Measurements from ENCODE around the gene MRPS23. TPM values are rescaled to one million over a fixed set of nuclear protein-coding genes. Genes with fewer than 3 reads are reported as not detected.

Gene MRPS23
- total and polyA plus RNA-seq, 9 of the 15 experiments (the other 6 are each of a cell fraction or from before 2014, with no cell fraction given) = 59.1 to 298 (median 98.8) TPM

DNA sequence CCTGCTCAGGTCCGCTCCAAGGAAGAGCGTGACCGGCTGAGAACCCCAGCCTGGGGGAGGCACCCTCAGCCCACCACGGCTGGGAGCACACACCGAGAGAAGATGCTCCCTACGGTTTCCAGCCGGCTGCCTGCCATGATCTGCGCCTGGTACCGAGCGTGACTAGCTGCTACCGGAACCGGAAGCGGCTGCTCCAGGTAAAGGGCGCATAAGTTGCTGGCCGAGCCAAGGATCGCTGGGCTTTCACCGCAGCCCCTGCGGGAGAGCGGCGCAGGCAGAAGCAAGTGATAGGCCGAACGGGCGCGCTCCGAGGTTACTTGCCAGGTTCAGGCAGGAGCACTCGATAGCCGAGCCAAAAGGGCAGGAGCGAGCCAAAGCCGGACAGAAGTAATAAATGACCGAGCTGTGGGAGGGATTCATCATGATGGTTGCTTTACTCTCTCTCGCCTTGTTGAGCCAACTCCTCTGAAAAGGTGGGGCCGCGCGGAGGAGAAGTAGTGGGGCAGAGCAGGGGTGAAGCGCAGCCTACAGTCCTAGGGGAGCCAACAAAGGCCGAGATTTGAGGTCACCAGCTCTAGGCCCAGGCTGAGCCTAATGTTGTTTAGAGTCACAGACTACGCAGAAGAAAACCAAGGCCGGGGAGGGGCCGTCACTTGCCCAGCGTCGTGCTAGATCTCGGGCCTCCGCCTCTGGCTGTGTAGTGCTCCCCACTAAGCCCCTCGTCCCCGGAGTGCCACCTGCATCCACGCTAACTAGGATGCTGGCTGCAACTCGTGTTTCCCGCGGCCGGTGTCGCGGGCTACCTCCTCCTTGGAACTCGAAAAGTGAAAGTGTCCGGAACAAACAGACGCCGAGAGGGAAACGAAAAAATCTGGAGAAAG, at the start of gene MRPS23 (continued):
- TF ChIP-seq, protein P1, sequence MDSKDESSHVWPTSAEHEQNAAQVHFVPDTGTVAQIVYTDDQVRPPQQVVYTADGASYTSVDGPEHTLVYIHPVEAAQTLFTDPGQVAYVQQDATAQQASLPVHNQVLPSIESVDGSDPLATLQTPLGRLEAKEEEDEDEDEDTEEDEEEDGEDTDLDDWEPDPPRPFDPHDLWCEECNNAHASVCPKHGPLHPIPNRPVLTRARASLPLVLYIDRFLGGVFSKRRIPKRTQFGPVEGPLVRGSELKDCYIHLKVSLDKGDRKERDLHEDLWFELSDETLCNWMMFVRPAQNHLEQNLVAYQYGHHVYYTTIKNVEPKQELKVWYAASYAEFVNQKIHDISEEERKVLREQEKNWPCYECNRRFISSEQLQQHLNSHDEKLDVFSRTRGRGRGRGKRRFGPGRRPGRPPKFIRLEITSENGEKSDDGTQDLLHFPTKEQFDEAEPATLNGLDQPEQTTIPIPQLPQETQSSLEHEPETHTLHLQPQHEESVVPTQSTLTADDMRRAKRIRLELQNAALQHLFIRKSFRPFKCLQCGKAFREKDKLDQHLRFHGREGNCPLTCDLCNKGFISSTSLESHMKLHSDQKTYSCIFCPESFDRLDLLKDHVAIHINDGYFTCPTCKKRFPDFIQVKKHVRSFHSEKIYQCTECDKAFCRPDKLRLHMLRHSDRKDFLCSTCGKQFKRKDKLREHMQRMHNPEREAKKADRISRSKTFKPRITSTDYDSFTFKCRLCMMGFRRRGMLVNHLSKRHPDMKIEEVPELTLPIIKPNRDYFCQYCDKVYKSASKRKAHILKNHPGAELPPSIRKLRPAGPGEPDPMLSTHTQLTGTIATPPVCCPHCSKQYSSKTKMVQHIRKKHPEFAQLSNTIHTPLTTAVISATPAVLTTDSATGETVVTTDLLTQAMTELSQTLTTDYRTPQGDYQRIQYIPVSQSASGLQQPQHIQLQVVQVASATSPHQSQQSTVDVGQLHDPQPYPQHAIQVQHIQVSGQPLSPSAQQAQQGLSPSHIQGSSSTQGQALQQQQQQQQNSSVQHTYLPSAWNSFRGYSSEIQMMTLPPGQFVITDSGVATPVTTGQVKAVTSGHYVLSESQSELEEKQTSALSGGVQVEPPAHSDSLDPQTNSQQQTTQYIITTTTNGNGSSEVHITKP (IDR thresholded peaks at IDR 0.05; ENCODE audit: partially characterized antibody) = peak; percentile 58
- TF ChIP-seq FOXJ2 (tag; IDR thresholded peaks at IDR 0.05) (no peak; the same call in 1 of the 2 replicates), NR2C2 (CRISPR knock-in tag; IDR thresholded peaks at IDR 0.05) (peak; percentile 91), NR2C2 (tag; IDR thresholded peaks at IDR 0.05) (peak; percentile 98), ZNF384 (IDR thresholded peaks at IDR 0.05; ENCODE audit: low read depth, low read length) (peak; percentile 64; the same call in 1 of the 2 replicates), FOXK1 (CRISPR knock-in tag; IDR thresholded peaks at IDR 0.05; ENCODE audit: borderline replicate concordance) (peak; percentile 61; the same call in 1 of the 2 replicates), PHF8 (IDR thresholded peaks at IDR 0.05; ENCODE audit: borderline replicate concordance, low read length) (peak; percentile 85), TOE1 (IDR thresholded peaks at IDR 0.05; ENCODE audit: borderline replicate concordance) (peak; percentile 97), TOE1 (CRISPR knock-in tag; IDR thresholded peaks at IDR 0.05; ENCODE audit: borderline replicate concordance, low read depth) (no peak; the same call in 1 of the 2 replicates), POLR3G (IDR thresholded peaks at IDR 0.05; ENCODE audit: extremely low read depth, insufficient read length, insufficient replicate concordance) (no peak), NEUROD1 (IDR thresholded peaks at IDR 0.05; ENCODE audit: borderline replicate concordance, low read depth, low read length, partially characterized antibody) (peak; percentile 90), DIDO1 (tag; IDR thresholded peaks at IDR 0.05; ENCODE audit: low read depth) (peak; percentile 91), NFIX (CRISPR knock-in tag; IDR thresholded peaks at IDR 0.05; ENCODE audit: low read depth) (no peak), EP400 (IDR thresholded peaks at IDR 0.05) (peak; percentile 92), TAF9B (IDR thresholded peaks at IDR 0.05; ENCODE audit: partially characterized antibody) (peak; percentile 66), SRF (CRISPR knock-in tag; IDR thresholded peaks at IDR 0.05) (0 out of 4 replicates have a peak, but pooled peaks of 1 of the 2 experiments have one; percentile 57)
- TF ChIP-seq, protein P2, sequence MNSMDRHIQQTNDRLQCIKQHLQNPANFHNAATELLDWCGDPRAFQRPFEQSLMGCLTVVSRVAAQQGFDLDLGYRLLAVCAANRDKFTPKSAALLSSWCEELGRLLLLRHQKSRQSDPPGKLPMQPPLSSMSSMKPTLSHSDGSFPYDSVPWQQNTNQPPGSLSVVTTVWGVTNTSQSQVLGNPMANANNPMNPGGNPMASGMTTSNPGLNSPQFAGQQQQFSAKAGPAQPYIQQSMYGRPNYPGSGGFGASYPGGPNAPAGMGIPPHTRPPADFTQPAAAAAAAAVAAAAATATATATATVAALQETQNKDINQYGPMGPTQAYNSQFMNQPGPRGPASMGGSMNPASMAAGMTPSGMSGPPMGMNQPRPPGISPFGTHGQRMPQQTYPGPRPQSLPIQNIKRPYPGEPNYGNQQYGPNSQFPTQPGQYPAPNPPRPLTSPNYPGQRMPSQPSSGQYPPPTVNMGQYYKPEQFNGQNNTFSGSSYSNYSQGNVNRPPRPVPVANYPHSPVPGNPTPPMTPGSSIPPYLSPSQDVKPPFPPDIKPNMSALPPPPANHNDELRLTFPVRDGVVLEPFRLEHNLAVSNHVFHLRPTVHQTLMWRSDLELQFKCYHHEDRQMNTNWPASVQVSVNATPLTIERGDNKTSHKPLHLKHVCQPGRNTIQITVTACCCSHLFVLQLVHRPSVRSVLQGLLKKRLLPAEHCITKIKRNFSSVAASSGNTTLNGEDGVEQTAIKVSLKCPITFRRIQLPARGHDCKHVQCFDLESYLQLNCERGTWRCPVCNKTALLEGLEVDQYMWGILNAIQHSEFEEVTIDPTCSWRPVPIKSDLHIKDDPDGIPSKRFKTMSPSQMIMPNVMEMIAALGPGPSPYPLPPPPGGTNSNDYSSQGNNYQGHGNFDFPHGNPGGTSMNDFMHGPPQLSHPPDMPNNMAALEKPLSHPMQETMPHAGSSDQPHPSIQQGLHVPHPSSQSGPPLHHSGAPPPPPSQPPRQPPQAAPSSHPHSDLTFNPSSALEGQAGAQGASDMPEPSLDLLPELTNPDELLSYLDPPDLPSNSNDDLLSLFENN (IDR thresholded peaks at IDR 0.05; ENCODE audit: low read depth in 2 of 2, low read length in 2 of 2) = peak; percentile 40 to 99; a peak in 2 of 4 replicates
- TF ChIP-seq, protein P3, sequence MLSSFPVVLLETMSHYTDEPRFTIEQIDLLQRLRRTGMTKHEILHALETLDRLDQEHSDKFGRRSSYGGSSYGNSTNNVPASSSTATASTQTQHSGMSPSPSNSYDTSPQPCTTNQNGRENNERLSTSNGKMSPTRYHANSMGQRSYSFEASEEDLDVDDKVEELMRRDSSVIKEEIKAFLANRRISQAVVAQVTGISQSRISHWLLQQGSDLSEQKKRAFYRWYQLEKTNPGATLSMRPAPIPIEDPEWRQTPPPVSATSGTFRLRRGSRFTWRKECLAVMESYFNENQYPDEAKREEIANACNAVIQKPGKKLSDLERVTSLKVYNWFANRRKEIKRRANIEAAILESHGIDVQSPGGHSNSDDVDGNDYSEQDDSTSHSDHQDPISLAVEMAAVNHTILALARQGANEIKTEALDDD (IDR thresholded peaks at IDR 0.05) = 0 out of 2 replicates have a peak, but pooled peaks have one; percentile 30

Data from K562 (cell line).